GM12872 (cell line): ENCODE results near the gene PPT2.

Experiments used
- CTCF ChIP-seq: IDR thresholded peaks from 3 replicates; pipeline ENCODE4 v1.5.1; 2011; ENCODE audit warnings: low read depth, mild to moderate bottlenecking, low read length, moderate library complexity; ENCODE audit not compliant: insufficient read depth

PPT2 gene

GRCh38 chr6:32149932-32150870 lies 3.7 kb upstream of the PPT2 start:
- no peak for TF ChIP-seq CTCF

- TF ChIP-seq CTCF = no peak
Observed at GRCh38 chr6:32151181-32151862, 2.6 kb upstream of the PPT2 start.

- TF ChIP-seq CTCF = no peak
Observed at GRCh38 chr6:32151863-32152768, 1.8 kb upstream of the PPT2 start, which contains the start of gene PRRT1. TSS of gene PRRT1 (minus strand) at chr6:32151939. CDS start at chr6:32151827, 112 bp downstream.

- TF ChIP-seq CTCF = no peak
Observed at GRCh38 chr6:32152769-32153563, 975 bp upstream of the PPT2 start.

GRCh38 chr6:32154514-32155161 lies 697 bp downstream of the PPT2 start:
- TF ChIP-seq CTCF = peak; percentile 59

- TF ChIP-seq CTCF = no peak
Observed at GRCh38 chr6:32156891-32157290, 3.0 kb downstream of the PPT2 start.
